OCI-LY1 (cell line): Measurements from ENCODE around the gene PRKG1.

Source experiments
- CTCF ChIP-seq: fragments of 200-600 bp; sonication (generic), shearing (Covaris generic); IDR thresholded peaks from 2 replicates; pipeline ENCODE4 v1.5.1; 2017; ENCODE audit warnings: mild to moderate bottlenecking, antibody characterized with exemption, low read length, moderate library complexity, mixed read lengths
- EZH2 ChIP-seq: fragments of 200-600 bp; sonication (generic), shearing (Covaris generic); IDR thresholded peaks from 2 replicates; pipeline ENCODE4 v1.8.0; 2017; ENCODE audit warnings: borderline replicate concordance, mixed run types, mild to moderate bottlenecking, antibody characterized with exemption, low read length, moderate library complexity, mixed read lengths

GRCh38 chr10:51308116-51308515 is 233.8 kb downstream of the PRKG1 start:
- TF ChIP-seq CTCF (no peak), EZH2 (no peak)
